Ascending aorta (tissue), 2 donors: ENCODE data around the gene BLTP1. TPM values are rescaled to one million over a fixed set of nuclear protein-coding genes. Genes with fewer than 3 reads are reported as not detected.

ENCODE experiments used
- DNase-seq, 2 donors: peaks; one replicate each; pipeline ENCODE4 v3.0.0-alpha.2; 2019; ENCODE audit warnings: low spot score in 2 of 2
- H3K27ac ChIP-seq, 2 donors: fragments of 200-600 bp; sonication (generic); one replicate each; pipeline ENCODE4 v1.5.1; 2016 to 2017; ENCODE audit warnings: mild to moderate bottlenecking in 1 of 2
- H3K27me3 ChIP-seq: fragments of 200-600 bp; sonication (generic); one replicate; pipeline ENCODE4 v1.5.1; 2017
- H3K36me3 ChIP-seq, 2 donors: fragments of 200-600 bp; sonication (generic); one replicate each; pipeline ENCODE4 v1.5.1; 2016
- H3K4me1 ChIP-seq, 2 donors: fragments of 200-600 bp; sonication (generic); one replicate each; pipeline ENCODE4 v1.5.1; 2016 to 2017; ENCODE audit warnings: mild to moderate bottlenecking in 1 of 2
- H3K4me3 ChIP-seq, 2 donors: fragments of 200-600 bp; sonication (generic); one replicate each; pipeline ENCODE4 v1.5.1; 2016 to 2017; ENCODE audit warnings: mild to moderate bottlenecking in 1 of 2
- H3K9me3 ChIP-seq, 2 donors: fragments of 200-600 bp; sonication (generic); one replicate each; pipeline ENCODE4 v1.5.1; 2016
- intact Hi-C: fragments of 100-400 bp; cut with DNase I; formaldehyde crosslinking; loops from one replicate; pipeline ENCODE4 v1.15.1; 2023
- total RNA-seq: library from RNA; depleted of rRNA; stranded (reverse); fragments of >200 nt; gene quantifications from one replicate; pipeline ENCODE4 v1.1.0, GENCODE V29; 2016
- TF ChIP-seq, protein P1 (sequence below), 3 experiments: fragments of 200-600 bp in 2 of 3; fragments of 450-650 bp in 1 of 3; sonication (generic) in 2 of 3; IDR thresholded peaks; one replicate each; pipeline ENCODE4 v1.5.1; 2016 to 2019; ENCODE audit warnings: antibody characterized with exemption in 3 of 3, mild to moderate bottlenecking in 1 of 3, moderate library complexity in 1 of 3

Gene BLTP1
- total RNA-seq, 1 donor from 2014 or later: 188 TPM

DNA sequence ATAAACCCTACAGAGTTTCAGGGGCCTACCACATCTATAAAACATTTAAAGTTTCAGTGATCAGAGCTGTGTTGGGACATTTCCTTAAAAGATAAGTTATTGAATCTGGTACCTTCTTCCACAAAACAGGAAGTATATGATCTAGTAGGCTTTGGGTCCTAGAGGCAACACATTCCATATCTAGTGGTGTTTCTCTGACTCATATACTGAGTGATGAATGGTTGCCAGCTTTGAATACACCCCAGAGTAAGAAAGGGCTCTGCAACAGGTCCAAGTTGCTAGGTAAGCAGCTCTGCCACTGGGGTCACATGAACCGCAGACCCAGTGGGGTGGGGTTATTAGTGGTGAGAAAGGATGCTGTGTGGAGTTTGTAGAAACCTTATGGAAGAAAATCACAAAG, 32.4 kb upstream of the BLTP1 start:
- intact Hi-C loops: no loop called here
- no peak overlapping the region for H3K27ac ChIP-seq

DNA sequence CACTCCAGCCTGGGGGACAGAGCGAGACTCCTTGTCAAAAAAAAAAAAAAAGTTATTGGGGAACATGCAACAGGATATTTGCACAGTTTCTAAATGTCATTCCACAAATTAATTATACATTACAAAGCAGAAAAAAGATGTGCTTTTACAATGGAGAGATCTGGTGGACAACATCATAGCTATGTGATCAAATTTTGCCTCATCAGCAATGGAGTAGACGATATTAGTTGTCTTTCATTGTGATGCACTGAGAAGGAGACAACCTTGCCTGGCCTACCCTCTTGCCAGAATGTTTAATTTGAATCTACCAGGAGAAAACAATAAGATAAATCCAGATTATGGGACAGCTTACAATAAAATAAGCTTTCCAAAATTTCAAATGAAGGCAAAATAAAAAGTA, 30.5 kb upstream of the BLTP1 start:
- intact Hi-C loops: no loop called here

More for the DNA sequence above, 32.4 kb upstream of the BLTP1 start:
- no peak for DNase-seq
- Histone ChIP-seq H3K27me3 (no peaks in the 10 kb centered on the region), H3K9me3 (no peaks in the 10 kb centered on the region), H3K36me3 (no peaks in the 10 kb centered on the region), H3K4me3 (no peak overlapping the region), H3K4me1 (no peaks in the 10 kb centered on the region)
- TF ChIP-seq, protein P1, sequence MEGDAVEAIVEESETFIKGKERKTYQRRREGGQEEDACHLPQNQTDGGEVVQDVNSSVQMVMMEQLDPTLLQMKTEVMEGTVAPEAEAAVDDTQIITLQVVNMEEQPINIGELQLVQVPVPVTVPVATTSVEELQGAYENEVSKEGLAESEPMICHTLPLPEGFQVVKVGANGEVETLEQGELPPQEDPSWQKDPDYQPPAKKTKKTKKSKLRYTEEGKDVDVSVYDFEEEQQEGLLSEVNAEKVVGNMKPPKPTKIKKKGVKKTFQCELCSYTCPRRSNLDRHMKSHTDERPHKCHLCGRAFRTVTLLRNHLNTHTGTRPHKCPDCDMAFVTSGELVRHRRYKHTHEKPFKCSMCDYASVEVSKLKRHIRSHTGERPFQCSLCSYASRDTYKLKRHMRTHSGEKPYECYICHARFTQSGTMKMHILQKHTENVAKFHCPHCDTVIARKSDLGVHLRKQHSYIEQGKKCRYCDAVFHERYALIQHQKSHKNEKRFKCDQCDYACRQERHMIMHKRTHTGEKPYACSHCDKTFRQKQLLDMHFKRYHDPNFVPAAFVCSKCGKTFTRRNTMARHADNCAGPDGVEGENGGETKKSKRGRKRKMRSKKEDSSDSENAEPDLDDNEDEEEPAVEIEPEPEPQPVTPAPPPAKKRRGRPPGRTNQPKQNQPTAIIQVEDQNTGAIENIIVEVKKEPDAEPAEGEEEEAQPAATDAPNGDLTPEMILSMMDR (IDR thresholded peaks at IDR 0.05): no peak

DNA sequence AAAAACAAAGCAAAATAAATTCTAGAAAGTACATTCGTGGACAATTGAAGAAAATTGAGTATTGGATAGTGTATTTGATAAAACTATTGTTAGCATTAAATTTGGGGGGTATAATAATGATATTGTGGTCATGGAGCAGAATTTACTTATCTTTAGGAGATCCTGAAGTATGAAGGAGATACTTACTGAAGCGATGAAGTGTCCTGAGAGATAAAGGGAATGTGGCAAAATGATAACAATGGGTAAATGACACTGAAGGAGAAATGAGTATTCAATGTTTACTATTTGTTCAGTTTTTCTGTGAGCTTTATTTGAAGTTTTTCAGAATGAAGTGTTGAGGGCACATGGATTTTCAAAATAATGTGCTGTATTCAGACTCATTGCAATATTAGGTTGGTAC, 30.0 kb upstream of the BLTP1 start:
- intact Hi-C loops: no loop called here
- TF ChIP-seq, protein P1 (IDR thresholded peaks at IDR 0.05): no peak
- Histone ChIP-seq H3K36me3 (no peaks in the 10 kb centered on the region), H3K27me3 (no peaks in the 10 kb centered on the region), H3K4me3 (no peak overlapping the region), H3K9me3 (no peaks in the 10 kb centered on the region), H3K27ac (no peak overlapping the region), H3K4me1 (no peaks in the 10 kb centered on the region)
- DNase-seq: no peak

More for the DNA sequence above, 30.5 kb upstream of the BLTP1 start:
- no peaks in the 10 kb centered on the region for H3K27me3 ChIP-seq
- H3K4me3 ChIP-seq: no peak overlapping the region
- TF ChIP-seq, protein P1 (IDR thresholded peaks at IDR 0.05): no peak
- no peak overlapping the region for H3K27ac ChIP-seq
- no peaks in the 10 kb centered on the region for H3K4me1 ChIP-seq
- no peaks in the 10 kb centered on the region for H3K36me3 ChIP-seq
- DNase-seq: no peak
- H3K9me3 ChIP-seq: no peaks in the 10 kb centered on the region

DNA sequence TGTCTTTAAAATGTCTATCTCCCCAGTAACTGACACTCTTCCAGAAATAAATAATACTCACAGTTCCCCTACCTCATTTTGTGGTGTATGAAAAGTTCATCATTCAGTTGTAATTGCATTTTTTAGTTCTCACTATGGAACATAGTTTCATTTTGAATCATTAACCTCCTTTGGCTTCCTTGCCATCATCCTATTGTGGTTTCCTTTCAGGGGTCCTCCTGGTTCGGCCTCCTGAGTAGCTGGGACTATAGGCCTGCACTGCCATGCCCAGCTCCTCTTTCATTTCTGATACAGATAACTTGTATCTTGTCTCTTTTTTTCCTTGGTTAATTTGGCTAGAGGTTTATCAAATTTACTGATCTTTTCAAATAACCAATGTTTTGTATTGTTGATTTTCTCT, 23.1 kb upstream of the BLTP1 start:
- intact Hi-C loops: no loop called here
- TF ChIP-seq, protein P1 (IDR thresholded peaks at IDR 0.05): no peak
- no peak for DNase-seq
- H3K27me3 ChIP-seq: no peaks in the 10 kb centered on the region
- no peaks in the 10 kb centered on the region for H3K4me1 ChIP-seq
- H3K27ac ChIP-seq: no peak overlapping the region
- H3K36me3 ChIP-seq: no peaks in the 10 kb centered on the region
- H3K9me3 ChIP-seq: no peaks in the 10 kb centered on the region
- no peak overlapping the region for H3K4me3 ChIP-seq

DNA sequence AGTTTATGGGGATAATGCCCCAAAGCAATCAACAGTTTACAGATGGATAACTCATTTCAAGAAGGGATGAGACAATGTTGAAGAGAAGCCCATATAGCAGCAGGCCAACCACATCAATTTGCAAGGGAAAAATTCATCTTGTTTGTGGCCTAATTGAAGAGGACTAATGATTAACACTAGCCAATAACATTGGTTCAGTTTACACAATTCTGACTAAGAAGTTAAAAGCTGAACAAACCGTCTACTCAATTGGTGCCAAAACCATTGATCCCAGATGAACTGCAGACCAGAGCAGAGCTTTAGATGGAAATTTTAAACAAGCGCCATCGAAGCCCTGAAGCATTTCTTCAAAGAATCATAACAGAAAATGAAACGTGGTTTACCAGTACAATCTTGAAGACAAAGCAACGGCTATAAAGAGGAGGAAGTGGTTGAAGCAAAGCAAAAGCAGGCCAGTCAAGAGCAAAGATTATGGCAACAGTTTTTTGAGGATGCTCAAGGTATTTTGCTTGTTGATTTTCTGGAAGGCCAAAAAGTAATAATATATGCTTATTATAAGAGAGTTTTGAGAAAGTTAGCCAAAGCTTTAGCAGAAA, 20.5 kb upstream of the BLTP1 start:
- Histone ChIP-seq H3K36me3 (no peaks in the 10 kb centered on the region), H3K4me1 (no peaks in the 10 kb centered on the region), H3K27ac (no peak overlapping the region), H3K4me3 (no peak overlapping the region), H3K9me3 (no peaks in the 10 kb centered on the region), H3K27me3 (no peaks in the 10 kb centered on the region)
- TF ChIP-seq, protein P1 (IDR thresholded peaks at IDR 0.05): no peak
- no peak for DNase-seq
- intact Hi-C loops: no loop called here

DNA sequence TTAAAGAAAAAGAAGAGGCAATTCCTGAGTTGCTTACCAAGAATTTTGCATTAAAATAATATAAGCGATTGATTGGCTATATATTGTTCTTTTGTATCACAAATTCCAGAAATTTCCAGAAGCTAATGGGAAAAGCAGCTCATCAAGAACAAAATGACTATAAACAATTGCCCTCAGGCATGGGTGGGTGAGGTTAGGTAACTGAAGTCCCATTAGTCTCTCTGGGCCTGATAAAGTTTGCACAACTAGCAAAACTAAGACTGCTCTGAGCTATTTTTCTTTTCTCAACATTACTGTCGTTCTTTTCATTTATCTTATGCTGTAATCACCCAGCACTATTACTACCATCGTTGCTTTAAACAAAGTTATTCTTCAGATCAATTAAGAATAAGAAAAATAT, 19.2 kb upstream of the BLTP1 start:
- TF ChIP-seq, protein P1 (IDR thresholded peaks at IDR 0.05): no peak
- Histone ChIP-seq H3K36me3 (no peaks in the 10 kb centered on the region), H3K27me3 (no peaks in the 10 kb centered on the region), H3K9me3 (no peaks in the 10 kb centered on the region), H3K4me1 (no peaks in the 10 kb centered on the region), H3K27ac (no peak overlapping the region), H3K4me3 (no peak overlapping the region)
- DNase-seq: no peak
- intact Hi-C loops: no loop called here
